Prostate gland (tissue), 2 donors: Measurements from ENCODE around the gene NR1I3.

Source experiments
- CTCF ChIP-seq, 4 experiments: fragments of 200-600 bp in 2 of 4; fragments of 450-650 bp in 2 of 4; sonication (generic) in 2 of 4; IDR thresholded peaks; 1 replicate in 3 of 4; 2 replicates in 1 of 4; pipeline ENCODE4 v1.5.1; 2016 to 2019; ENCODE audit warnings: antibody characterized with exemption in 4 of 4, mild to moderate bottlenecking in 2 of 4, moderate library complexity in 2 of 4
- POLR2A ChIP-seq: fragments of 450-650 bp; IDR thresholded peaks from one replicate; pipeline ENCODE4 v1.6.1; 2016; ENCODE audit warnings: antibody characterized with exemption, mild to moderate bottlenecking
- POLR2AphosphoS5 ChIP-seq: sonication (generic); formaldehyde crosslinking; IDR thresholded peaks from one replicate; pipeline ENCODE4 v1.6.1; 2017; ENCODE audit warnings: antibody characterized with exemption

GRCh38 chr1:161230762-161231161 is 7.2 kb downstream of the NR1I3 start:
- TF ChIP-seq CTCF (IDR thresholded peaks at IDR 0.05) (no peak), POLR2A (no peak), POLR2AphosphoS5 (no peak)
